ENCODE data around the gene BMP4.

The BMP4 gene

GRCh38 chr14:53963320-53964227 lies 6.9 kb upstream of the BMP4 start:
- DNase-seq = no peak

DNA sequence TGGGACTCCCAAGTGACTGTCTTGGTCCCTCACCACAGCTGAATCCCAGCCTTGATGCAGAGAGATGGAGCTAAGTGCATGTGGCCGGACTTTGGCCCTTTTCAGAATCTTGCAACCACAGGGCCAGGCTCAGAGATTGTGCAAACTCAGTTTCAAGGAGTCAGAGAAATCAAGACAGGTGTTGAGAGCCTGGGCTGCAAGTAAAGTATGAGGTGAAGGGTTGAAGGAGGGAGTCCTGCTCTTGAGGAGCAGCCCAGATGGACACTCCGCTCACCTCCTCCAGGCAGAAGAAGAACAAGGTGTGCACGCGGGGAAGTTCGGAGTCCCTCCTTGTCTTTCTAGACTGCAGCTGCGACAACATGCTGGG lies 6.3 kb upstream of the BMP4 start:
- DNase-seq = no peak

DNA sequence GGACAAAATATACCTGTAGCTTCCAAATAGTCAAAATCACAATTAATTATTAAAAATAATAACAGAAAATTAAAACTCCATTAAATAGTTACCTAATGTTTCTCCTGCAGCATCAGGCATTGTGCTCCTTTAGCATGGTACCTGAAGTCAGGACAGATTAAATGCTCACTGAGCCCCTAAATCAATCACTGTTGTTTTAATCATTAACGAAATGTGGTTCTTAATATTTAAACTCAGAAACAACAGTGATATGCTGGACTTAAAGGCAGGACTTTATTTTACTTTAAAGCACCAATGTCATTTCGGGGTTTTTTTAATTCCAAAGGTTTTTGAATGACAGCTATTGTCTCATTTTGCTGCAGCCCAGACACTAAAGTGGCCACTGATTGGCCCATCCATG lies 2.0 kb upstream of the BMP4 start:
- DNase-seq = no peak

DNA sequence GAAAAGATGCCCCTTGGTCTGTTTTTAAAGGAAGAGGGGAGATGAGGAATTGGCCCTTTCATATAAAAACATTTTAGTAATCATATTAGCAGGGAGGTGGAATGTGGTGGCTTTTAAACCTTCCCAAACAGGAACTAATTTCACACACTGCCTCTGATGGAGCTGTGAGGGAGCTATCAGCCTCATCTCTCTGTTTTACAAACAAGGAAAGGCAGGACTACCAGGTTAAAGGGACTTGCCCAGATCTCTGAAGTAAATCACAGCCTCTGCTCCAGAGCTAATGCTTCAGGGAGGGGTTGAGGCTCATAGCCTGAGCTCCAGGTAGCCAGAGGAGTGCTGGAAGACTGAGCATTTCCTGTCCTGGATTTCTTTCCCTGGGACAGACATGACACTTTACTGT lies 1.1 kb upstream of the BMP4 start:
- DNase-seq = no peak

DNA sequence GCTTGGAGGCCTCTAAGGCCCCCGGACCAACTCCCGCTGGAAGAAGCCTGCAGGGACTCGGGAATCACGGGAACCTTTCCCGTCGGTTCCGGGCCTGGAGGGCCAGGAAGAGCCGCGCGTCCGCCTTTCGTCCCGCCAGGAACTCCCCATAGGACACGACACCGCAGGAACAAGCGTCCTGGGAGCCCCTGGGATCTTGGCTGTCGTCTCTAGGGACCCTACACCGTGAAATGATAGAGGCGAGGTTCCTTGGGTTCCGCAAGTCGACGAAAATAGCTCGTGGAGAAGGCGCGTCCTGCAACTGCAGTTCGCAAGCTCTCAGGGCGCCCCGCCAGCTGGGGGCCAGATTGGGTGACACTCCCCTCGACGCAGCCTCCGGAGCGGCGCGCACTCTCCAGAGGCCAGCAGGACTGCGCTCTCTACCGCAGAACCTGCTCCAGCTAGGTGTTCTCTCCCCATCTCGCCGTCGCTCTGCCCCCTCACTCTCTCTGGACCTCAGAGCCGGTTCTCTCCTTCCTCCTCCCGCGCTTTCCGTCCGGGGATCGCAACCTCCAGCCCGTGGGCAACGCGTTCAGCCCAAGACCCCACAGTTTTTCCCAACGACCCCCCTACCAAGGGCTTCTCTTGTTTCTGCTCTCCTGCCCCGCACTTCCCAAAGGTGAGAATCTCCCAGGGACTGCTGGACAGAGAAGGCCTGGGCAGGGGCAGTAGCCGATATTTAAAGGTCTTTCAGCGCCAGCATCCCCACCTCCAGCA lies 776 bp downstream of the BMP4 start:
- DNase-seq = no peak

DNA sequence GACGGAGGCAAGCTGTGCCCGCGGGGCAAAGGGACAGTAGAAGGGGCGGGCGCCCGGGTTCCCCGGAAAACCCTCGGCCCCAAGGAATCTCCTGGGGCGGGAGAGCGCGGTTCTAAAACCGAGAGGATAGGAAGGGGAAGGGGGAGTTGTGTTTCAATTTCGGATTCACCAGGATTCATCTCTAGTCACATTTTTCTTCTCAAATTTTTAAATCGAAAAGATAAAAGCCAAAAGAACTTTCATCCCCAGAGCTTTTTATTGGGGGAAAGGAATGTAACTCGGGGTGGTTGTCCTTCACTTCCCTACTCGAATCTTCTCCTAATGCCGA lies 1.4 kb downstream of the BMP4 start:
- no peak for DNase-seq

DNA sequence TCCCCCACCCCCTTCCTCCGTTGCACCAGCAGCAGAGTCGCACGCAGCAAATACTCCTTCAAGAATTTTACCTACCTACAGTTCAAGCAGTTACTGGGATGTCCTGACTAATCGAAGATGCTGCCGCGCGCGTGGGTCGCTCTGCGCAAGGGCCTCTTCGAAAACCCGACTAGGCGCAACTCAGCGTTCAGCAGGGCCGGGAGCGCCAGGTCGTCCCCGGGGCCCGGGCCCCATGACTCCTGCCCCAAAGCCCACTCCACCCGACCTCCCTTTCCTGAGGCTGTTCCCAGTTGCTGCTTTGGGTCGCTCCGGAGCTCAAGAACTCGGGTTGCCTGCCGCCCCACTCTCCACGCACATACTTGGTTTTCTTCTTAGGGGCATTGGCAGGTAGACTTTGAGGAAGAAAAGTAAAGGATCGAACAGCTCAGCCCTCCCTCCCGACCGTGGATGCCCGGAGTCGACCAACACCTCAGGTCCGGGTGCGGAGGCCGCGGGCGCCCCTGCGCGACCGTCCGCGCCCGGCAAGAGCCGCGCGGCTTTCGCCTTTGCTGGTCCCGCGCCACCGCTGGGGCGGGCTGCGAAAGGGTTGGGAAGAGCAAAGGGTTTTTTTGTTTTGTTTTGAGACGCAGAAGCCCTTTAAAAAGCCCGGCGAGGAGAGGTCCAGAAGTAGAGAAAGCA lies 1.9 kb downstream of the BMP4 start:
- no peak for DNase-seq

DNA sequence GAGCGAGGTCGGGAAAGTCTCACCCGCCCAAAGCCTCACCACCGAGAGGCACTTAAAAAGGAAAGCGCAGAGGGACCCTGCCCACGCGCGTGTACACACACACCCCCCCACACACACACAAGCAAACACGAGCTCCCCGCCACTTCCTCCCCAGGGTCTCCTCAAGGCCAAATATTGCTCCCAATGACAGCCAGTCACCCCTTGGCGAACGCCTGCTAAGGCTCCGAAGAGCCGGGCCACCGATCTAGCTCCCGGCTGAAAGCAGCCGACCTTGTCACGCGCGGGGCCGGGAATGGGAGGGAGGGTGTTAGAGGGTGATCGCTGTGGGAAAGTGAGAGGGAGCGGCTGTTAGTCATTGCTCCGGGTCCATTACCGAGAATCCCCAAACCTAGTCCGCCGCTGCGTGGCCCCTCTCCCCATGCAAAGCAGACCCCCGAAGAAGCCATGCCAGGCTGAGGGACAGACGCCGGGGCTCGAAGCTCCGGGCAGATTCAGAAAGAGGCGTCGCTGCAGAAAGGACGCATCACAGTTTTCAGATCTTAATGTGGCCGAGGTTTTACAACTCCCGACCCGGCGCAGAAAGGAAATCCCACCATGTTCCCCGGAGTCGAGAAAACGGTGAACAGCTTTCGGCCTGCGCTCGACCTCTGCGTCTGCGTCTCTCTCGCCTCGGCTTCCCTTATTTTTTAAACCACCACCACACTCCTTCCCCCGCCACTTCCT lies 2.6 kb downstream of the BMP4 start:
- no peak for DNase-seq

DNA sequence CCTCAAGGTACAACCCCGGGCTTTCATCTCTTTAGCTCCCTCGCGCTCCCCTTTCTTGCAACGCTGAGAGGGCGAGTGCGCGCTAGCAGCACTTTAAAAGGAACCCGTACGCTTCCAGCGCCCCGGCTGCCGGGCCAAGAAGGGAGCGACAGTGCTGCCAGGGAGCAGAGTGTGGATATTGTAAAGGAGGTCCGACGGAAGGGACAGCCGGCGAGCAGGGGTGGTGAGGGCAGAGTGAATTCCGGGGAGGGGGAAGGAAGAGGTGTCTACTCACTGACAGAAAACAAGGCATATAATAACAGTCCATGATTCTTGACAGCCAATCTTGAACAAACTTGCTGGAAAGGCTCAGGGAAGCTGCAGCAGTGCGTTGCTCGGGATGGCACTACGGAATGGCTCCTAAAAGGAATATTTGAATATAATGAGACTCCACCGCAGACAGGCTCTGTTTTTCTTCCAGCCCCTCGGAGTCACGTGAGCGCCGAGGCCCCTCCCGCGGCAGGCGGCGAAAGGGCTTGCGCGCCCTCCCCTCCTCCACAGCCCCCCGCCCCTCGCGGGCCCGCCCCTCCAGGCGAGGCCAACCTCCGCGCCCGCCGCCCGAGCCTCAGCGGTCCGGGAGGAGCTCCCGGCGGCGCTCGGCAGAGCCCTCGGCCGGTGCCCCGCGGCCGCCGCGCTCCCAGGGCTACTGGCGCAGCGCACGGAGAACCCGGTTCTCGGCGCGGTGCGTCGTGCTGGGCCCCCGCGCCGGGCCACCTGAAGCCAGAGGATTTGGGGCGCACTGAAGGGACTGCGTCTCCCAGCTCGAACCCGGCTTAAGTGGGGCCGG lies 3.4 kb downstream of the BMP4 start:
- no peak for DNase-seq

DNA sequence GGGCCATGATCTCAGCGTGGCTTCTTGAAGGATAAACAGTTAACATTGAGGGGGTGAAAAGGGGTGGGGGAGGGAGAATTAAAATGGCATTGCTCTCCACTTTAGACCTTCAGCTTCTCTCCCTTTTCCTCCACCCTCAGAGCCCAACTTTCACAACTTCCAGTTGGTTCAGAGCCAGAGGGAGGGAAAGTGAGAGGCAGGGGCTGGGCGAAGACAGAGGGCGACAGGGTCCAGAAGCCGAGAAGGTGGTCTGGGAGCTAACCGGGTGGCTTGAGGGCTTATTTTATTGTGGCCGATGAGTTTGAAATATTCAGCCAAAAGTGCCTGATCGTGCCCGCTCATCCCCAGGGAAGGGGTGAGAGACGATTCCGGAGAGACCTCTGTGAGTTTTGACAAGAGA lies 4.1 kb downstream of the BMP4 start:
- DNase-seq = no peak

DNA sequence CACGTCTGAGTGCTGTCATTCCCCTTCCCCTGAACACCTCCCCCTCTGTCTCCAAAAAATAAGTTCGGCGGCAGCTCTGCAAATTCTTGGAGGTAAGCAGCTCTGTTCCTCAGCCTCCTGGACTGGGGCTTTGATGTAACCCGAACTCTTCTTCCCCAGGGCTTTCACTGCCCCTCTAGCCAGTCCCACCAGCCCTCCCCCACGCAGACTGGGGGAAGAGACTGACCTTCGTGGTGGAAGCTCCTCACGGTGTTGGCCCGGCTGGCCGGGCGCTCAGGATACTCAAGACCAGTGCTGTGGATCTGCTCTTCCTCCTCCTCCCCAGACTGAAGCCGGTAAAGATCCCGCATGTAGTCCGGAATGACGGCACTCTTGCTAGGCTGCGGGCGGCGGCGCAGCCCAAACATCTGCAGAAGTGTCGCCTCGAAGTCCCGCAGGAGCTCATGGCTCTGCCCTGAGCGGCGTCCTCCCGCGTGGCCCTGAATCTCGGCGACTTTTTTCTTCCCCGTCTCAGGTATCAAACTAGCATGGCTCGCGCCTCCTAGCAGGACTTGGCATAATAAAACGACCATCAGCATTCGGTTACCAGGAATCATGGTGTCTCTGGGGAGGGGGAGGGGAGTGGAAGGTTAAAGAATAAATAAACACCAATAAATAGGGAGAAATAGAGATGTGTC lies 4.9 kb downstream of the BMP4 start:
- DNase-seq = no peak

GRCh38 chr14:53951243-53951626 lies 5.4 kb downstream of the BMP4 start:
- no peak for DNase-seq

DNA sequence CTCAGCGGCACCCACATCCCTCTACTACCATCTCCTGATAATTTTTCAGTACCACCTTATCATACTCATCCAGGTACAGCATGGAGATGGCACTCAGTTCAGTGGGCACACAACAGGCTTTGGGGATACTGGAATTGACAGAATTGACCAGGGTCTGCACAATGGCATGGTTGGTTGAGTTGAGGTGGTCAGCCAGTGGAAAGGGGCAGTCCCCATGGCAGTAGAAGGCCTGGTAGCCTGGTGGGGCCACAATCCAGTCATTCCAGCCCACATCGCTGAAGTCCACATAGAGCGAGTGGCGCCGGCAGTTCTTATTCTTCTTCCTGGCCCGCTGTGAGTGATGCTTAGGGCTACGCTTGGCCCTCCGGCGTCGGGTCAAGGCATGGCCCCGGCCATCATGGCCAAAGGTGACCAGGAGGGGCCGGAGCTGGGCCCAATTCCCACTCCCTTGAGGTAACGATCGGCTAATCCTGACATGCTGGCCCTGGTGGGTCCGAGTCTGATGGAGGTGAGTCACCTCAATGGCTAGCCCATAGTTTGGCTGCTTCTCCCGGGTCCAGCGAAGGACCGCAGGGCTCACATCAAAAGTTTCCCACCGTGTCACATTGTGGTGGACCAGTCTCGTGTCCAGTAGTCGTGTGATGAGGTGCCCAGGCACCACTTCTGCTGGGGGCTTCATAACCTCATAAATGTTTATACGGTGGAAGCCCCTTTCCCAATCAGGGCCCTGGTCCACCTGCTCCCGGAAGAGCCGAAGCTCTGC lies 6.4 kb downstream of the BMP4 start:
- no peak for DNase-seq

DNA sequence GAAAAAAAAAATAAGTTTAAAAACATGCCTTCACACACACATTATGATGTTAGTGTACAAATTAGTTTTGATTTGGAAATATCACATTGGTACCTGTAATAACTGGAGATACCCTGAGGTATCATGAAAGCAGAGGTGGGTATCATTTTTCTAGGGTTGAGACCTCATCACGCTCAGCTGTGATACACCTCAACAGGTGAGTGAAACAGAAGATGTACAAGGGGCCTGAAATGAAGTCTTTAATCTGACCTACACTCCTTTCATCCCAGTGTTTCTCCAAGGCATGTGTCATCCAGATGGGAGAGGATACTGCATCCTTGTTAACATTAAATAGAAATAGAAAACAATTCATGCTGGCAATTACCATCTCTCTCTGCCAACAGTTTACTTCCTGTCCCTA lies 7.4 kb downstream of the BMP4 start:
- DNase-seq = no peak

DNA sequence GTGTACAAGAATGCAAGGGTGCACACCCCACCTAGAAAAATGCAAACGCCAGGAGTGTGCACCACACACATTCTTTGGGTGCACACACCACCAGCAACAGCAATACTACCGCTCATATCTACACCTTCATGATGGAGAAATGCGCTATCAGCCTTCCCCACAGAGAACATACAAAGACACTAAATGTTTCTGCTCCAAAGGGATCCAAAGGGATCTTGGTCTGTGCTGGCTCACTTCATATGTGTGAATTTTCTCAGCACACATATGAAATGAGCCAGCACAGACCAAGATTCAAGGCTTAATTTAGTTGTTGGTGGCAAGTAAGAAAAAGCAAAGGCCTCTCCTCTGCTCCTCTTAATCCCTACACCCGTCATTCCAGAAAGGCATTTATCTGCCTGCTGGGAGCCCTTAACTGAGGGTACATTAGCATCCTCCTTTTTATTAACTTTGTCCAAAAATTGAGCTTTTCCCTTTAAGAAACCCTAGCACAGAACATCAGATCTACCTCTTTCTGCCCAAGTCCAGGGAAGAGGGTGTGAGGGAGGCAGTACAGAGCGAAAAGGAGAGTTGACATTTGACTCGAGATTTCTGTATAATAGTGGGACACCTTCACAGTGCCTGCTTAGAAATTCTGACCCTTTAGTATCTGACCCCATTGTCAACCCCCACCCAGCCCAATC lies 8.3 kb downstream of the BMP4 start:
- DNase-seq = no peak

DNA sequence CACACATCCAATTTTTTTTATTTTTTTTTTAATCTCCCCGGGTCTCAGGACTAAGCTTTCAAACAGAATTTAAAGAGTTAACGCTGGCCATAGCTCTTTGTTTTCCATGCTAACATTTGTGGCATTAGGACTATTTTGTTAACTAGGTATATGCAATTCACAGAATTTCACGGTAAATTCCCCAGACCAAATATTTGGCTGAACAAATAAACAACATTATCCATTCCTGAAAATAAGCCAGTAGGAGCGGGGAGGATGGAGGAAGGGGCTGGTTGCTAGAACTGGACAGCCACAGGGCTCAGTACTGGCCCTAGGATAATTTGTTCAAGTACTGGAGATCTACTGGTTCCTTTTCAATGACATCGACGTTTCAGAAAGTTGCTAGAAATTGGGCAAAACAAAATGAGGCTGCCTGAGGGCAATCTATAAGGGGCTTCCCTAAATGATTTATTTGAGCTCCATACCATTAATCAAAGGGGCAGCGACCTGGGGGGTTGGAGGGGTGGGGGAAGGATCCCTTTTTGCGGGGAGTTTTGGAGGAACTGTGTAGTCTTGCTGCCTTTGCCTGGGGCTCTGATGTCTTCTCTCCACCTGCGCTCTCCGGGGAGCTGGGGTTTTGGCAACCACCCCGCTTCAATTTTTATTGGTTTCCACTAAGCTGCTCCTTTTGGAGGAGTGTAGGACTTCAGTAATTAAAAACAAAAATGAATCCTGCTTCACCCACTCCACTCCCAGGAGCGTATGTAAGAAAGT lies 9.0 kb downstream of the BMP4 start:
- no peak for DNase-seq

- DNase-seq = no peak
These were observed 9.6 kb downstream of the BMP4 start for GRCh38 chr14:53947094-53947445.

DNA sequence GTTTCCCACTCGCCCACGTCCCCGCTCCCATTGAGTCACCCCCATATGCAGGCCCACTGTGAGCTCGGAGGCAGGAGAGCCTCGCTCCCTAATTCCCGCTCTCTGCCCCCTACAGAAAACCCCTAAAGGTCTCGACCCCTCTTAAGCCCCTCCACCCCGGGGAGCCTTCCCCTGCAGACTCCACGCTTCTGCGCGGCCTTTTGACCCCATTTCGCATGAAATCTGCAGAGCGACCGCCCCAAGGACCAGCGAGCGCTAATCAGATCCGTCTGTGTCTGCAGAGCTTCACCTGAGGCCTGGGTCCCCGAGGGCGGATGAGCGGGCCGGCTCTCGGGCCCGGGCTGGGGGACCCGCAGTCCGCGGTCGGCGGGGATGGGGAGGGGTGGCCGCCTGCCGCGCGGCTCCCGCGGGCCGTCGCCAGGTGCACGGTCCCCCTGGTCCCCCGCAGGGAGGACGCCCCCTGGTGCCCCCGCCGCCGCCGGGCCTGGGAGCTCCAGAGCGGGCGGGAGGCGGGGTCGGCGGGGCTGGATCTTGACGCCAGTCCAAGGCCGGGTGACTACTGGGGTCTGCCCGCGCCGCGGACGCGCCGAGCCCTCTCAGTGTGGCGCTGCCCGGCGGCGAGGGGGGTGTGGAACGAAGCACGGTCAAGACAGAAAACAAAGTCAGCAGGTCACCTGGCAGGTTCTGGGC lies 10.1 kb downstream of the BMP4 start:
- no peak for DNase-seq

- no peak for DNase-seq
These were observed 10.6 kb downstream of the BMP4 start for GRCh38 chr14:53946071-53946403.

Data from RPMI8226 (cell line).